ENCODE measurements around the gene SLC12A1.

The SLC12A1 gene

DNA sequence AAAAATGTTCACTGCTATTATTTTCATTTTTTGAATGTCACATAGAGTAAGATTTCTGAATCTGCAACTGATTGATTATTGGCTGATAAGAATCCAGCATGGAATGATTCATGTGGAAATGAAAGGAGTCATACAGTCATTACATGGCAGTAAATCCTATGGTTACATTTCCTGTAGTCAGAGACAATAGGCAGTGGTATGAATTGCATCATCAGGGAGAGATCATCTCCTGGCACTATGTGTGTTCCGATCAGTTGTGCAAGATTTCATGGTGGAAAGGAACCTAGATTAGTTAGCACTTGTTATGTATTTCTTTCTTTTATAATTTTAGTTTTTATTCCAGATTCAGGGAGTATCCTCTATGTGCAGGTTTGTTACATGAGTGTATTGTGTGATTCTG, 38.8 kb downstream of the SLC12A1 start:
- DNase-seq, result no peak

DNA sequence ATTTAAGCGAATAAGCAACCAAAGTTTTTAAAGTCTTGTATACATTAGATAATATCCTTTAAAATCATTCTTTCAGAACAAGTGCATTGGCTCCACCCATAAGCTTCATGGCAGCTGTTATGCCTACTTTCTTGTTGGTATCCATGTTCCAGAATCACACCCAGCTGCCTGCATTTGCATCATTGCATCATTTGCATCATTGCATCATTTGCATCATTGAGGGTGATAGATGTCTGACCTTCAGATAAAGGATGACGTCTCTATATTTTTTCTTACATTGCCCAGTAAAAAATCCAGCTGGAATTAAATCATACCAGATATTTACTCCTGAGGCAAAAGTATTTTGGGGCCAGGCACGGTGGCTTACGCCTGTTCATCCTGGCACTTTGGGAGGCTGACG, 42.3 kb downstream of the SLC12A1 start:
- no peak for DNase-seq

DNA sequence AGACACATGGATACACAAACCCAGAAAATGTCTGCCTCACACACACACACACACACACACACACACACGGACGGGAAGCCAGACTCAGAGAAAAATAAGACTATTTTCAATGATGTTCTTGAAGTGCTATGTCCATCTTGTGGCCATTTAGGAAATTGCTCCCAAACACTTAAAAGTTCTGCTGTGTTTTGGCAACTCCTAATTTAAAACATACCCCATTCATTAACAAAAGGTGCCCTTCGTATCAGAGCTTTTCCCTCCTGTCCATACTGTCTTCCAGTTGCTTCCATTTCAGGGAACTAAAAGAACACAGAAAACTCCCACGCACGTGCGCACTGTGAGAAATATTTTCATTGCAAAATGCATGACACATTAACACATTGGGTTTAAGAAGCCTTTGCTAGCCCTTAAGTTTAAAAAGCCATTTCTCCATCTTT, 44.6 kb downstream of the SLC12A1 start:
- DNase-seq, result no peak

DNA sequence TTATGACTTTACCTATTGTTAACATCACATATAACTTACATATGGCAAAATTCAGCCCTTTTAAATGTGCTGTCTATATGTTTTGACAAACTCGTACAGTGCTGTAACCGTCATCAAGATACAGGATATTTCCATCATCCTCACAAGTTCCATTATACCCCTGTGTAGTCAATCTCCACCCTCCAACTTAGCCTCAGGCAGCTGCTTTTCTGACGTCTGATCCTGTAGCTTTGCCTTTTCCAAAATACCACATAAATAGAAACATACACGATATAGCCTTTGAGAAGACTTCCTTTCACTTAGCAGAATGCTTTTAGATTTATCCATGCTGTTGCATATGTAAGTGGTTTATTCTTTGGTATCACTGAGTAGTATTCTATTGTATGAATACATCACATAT, 47.1 kb downstream of the SLC12A1 start:
- no peak for DNase-seq

DNA sequence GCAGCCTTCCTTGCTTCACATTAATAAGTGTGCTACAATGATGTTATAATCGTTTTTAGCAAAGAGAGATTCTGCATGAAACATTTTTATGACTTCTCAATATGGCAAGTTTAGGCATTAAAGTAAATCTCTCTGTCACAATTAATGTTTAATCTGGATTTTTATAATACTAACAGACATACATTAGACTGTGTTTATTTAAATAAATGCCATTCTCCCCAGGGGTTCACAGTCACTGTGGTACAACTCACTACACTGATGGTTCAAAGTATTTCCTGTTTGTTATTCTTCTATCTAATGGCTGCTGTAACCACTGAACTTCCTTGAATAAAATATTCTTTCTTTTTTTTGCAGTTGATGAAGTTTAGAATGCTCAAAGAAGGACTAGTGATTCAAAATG, 59.0 kb downstream of the SLC12A1 start:
- no peak for DNase-seq

DNA sequence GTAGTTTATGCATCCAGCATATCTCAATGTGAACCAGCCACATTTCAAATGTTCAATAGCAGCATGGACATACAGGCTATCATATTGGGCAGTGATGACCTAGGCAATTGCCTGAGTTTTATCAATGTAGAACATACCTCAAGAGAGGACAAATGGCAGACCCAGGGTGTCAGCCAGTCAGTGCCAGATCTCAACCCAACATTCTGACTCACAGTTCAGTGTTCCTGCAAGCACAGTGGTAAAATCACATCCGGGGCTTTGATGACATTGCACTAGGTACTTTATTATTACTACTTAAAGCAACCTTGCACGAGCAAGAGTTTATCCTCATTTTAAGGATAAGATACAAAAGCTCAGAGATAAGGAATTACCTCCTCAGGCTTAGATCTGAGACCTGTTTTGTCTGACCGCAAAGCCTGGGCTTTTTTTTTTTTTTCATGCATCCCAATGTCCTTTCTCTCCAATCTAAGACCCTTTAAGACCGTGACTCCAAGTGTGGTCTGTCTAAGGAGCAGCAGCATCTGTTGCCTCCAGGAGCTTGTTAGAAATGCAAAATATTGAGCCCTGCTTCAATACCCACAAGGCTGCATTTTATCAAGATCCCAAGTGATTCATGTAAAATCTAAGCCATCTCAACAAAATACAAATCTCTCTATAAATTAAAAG, 60.1 kb downstream of the SLC12A1 start:
- no peak for DNase-seq

DNA sequence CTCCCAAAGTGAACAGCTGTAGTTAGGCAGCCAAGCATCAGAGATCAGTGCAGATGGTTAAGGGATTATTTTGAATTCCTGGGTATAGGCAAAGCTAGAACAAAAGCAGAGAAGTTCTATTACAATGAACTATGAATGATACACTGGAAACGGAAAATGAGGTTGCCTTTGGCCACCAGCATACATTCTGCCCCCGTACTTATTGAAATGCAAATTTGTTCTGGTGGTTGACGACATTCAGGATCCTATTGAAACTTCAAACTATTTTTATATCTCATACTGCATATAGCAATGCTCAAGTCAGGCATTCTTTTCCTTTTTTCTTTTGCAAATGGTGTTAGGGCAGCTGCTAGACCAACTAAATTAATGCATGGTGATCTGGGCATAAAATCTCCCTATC, 61.7 kb downstream of the SLC12A1 start:
- DNase-seq, result no peak

DNA sequence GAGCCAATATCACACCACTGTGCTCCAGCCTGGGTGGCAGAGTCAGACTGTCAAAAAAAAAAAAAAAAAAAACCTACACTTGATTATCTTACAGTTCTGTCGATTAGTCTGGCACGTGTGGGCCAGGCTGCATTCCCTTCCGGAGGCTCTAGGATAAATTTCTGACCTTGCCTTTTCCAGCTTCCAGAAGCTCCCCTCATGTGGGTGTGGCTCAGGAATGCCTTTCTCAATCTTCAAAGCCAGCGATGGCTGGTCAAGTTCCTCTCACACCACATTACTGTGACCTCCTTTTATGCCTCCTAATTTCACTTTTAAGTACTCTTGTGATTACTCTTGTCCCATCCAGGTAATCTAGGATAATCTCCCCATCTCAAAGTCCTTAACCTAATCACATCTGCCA, 66.9 kb downstream of the SLC12A1 start:
- no peak for DNase-seq

DNA sequence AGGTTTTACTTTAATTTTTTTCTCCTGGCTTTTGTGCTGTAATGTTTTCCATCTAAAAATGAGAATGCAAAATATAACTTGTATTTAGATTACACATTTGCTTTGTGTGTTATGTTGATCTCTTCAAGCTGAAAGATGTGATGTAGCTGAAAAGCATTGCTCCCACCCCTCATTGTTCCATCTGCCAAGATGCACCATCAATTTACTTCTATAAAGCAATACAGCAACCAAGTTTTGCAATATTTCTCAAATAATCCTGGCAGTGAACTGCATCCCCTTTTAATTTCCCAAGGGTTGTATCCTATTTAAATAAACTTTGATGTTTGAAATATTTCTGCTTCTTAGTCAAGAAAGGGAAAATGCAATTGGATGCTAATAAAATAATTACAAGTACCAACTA, 72.6 kb downstream of the SLC12A1 start:
- no peak for DNase-seq

DNA sequence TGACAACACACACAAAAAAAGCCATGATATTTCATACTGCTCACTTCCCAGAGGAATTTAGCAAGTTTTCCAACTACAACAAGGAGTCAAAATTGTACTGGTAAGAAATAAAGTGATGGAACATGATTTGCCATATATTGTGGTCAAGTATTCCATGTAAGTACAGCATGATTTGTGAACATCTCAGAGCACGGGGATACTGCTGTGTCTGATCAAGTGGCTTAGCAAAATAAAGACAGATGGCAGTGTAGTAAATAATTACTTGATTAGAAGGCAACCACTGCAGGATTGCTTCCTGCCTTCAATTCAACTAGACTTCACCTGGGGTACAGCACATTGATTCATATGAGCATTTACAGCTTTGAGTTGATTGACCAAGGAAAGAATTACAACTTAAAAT, 73.5 kb downstream of the SLC12A1 start:
- DNase-seq, result no peak

DNA sequence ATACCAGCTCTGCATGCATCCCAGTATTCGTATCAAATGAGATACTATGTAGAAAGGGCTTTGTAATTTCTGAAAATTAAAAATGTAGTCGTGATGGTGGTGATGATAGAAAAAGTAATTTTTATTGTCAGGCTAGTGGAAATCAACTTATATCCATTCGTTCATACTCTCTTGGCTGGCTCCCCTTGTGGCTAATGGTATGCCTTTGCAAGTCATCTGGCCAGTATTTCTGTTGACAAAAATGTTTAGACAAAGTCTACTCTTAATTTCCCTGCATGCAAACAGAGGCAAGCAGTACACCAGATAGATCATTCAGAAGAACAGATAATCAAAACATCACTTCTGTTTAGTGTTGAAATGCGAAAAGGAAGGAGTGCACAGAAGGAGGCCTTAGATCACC, 75.6 kb downstream of the SLC12A1 start:
- DNase-seq, result no peak

DNA sequence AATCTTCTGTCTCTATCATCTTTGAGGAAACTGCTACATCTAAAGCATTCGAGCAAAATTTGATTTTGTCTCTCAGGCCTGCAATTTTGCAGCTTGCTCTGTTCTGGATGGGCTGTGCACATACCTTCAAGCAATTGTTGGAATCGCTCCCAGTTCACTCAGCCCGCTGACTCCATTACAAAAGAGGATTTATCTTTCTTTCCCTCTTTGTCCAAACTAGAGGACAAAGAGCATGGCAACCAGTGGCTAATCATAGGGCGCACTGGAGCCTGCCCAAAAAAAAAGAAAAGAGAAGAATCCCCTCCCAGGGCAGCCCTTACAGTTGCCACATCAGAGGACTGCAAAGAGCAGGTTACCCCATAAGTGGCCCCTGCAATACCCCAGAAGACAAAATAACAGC, 76.1 kb downstream of the SLC12A1 start:
- DNase-seq, result no peak

DNA sequence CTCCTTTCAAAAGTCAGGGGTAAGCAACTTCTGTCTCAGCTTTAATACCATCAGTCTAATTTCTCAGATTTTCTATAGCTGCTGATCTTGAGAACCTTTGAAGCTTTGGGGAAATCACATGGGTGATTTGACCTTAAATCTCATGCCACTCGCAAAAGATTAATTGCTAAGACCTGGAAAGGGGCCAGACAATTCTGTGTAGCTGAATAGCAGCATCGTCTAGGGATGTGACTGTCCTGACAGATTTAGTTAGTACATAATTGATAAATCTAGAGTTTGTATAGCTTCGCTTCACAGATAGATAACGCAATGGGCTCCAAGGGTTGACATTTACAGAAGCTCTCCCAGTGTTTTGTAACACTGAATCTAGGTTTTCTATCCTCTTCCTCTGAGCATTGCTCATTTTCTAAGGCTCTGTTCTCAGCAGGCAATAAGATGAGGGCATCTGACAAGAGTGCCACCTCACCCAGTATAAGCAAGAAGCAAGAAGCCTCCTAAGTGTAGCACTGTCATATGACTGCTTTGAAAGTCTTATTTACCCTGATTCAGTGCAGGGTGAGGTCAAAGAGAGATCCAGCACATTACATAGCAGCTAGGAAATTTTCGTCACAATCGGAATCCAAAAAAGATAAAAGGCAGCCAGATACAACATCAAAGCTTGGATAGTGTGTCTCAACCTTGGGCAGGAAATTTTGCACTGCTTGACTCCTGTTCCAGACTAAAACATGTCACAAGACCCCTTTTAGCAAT, 77.5 kb downstream of the SLC12A1 start:
- no peak for DNase-seq

DNA sequence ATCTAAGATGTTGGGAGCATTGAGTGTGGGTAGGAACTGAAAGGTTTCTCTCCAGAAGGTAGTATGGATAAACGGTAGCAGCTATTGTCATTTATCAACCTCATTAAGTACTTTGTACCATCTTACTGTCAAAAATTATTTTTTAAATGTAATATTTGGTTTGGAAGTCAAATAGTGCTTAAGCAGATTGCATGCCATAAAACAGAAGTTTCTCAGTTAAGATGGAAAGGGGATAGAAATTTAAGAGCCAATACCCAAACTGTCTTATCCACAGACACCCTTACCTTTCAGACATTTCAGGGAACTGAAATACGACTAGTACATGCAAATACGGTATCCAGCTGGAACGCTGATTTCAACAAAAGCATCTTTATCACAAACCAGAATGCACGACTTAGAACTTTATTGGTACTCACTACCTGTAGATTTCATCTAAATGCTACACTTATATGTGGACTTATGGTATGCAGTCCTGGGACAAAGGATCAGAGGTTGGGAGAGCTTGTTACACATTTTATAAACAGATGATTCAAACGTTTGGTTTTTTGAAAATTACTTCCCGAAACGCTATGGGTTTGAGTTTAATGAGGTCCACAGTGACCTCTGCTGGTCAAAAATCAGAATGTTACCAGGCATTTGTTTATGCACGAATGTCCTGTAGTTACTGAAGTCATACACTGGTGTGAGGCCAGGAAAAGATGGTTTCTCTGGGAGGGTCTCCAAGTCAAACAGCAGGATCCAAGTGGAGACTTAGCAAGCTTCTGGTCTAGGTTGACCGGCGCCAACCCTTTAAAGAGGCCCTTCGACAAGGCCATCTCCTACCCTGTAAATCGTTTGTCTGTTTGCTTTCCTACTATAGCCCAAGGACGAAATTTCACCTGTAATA, 79.5 kb downstream of the SLC12A1 start:
- DNase-seq, result peak; percentile 22 to 42

DNA sequence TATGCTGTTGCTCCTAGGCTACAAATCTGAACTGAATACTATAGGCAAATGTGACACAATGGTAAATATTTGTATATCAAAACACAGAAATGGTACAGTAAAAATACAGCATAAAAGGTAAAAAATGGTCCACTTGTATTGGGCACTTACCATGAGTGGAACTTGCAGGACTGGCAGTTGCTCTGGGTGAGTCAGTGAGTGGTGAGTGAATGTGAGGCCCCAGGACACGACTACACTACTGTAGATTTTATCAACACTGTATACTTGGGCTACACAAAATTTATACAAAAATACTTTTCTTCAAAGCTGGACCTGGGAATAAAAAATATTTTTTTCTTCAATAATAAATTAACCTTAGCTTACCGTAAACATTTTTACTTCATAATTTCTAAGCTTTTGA, 83.5 kb downstream of the SLC12A1 start:
- DNase-seq, result no peak

DNA sequence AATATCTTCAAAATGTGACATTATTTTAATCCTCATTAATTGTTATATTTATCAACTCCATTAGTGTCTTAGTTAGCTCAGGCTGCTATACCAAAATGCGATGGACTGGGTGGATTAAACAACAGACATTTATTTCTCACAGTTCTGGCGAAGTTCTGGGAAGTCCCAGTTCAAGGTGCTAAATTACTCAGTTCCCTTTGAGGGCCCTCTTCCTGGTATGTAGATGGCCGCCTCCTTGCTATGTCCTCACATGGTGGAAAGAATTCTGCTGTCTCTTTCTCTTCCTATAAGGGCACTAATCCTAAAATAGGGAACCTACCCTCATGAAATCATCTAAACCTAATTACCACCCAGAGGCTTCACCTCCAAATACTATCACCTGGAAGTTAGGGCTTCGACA, 86.4 kb downstream of the SLC12A1 start:
- DNase-seq, result no peak

DNA sequence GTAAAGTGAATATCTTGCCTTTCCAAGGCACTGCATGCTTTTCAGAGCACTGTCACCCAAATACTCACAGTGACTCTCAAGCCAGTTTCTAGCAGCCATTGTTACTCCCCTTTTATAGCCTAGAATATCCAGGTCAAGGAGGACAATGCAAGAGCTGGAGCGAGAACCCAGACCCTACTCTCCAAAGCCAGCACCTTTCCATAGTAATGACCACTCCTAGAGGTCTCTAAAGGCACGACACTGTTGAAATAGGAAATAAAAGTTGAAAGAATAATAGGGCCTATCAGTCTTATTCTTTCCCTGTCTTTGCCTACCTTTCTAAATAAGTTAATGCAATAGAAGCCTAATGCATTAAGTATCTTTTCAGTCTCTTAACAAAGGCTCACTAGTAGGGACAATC, 91.6 kb downstream of the SLC12A1 start:
- DNase-seq, result no peak

DNA sequence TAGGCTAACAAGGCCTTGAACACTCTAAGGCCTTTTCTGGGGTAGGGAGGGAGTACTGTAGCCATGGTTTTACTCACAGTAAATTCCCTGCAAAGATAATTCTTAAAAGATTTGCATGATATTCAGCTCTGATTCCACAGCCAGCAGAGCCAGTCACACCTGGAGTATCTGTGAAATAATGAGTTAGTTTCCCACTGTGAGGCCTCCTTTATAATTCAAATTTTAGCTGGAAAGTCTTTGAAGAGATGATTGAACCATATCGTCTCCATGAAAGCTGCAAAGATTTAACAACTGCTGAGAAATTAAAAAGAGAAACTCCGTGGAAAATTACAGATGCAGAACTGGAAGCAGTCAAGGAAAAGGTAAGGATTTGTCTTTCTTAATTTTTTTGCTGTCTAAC, 92.8 kb downstream of the SLC12A1 start:
- no peak for DNase-seq

DNA sequence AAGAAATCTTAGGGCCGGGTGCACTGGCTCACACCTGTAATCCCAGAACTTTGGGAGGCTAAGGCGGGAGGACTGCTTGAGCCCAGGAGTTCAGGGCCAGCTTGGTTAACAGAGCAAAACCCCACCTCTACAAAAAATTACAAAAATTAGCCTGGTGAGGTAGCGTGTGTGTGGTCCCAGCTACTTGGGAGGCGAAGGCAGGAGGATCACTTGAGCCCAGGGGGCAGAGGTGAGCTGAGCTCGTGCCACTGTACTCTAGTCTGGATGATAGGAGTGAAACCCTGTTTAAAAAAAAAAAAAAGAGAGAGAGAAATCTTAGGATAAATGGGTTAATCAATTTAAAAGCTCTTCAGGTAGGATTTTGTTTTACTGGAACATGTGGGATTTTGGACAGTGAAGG, 93.9 kb downstream of the SLC12A1 start:
- DNase-seq, result no peak

DNA sequence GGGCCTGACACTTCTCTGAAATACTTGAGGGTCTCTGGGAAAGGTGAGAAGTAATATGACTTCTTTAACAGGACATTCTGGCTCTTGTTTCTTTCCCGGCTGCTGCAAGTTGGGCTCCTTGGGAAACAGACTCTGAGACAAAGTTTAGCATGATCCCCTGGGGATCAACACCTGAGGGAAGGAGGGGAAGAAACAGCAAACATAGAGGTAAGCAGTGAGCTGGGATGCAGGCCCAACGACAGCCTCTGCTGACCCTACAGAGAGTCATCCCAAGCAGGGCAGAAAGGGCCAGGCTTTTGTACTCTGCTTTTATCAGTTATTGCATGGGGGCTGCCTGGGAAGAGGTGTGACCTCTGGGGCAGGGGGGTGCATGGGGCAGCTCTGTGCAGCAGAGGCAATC, 98.3 kb downstream of the SLC12A1 start:
- DNase-seq, result no peak

DNA sequence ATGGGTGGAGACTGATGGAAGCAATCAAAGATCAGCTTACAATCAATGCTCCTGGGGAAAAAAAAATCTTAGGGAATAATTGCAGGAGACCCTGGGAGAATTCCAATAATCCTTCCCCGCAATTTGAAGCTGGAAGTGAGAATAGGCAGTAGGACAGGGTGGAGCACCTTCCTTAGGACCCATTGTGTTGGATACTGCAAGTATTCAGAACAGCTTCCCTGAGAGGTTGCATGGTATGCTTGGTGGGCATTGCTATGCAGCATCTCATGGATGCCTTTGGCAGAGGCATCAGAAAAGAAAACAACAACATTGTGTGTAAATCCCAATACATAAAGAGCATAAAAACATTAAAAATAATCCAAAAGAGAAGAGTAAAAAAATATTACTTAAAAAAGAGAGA, 100.5 kb downstream of the SLC12A1 start:
- DNase-seq, result no peak

DNA sequence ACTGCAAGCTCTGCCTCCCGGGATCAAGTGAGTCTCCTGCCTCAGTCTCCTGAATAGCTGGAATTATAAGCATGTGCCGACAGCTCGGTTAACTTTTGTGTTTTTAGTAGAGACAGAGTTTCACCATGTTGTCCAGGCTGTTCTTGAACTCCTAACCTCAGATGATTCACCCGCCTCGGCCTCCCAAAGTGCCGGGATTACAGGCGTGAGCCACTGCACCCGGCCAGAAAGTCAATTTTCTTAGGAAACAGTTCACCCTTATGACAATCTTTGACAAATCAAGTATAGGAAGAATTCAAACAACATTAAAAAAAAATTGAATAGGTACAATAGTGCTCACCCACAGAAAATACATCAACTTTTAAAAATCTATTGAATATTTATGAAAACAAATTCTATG, 101.5 kb downstream of the SLC12A1 start:
- DNase-seq, result no peak

DNA sequence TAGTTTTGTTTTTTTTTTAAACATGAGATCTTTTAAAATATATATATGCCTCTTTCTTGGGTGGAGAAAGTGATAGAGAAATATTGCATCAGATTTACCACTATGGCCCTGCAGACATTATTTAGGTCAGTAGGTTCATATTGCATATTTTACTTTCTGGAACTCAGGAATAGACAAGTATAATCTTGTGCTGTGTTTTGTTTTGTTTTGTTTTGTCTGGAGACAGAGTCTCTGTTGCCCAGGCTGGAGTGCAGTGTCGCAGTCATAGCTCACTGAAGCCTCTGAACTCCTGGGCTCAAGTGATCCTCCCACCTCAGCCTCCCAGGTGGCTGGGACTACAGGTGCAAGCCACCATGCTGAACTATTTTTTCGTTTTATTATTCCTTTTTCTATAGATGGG, 103.6 kb downstream of the SLC12A1 start:
- no peak for DNase-seq

DNA sequence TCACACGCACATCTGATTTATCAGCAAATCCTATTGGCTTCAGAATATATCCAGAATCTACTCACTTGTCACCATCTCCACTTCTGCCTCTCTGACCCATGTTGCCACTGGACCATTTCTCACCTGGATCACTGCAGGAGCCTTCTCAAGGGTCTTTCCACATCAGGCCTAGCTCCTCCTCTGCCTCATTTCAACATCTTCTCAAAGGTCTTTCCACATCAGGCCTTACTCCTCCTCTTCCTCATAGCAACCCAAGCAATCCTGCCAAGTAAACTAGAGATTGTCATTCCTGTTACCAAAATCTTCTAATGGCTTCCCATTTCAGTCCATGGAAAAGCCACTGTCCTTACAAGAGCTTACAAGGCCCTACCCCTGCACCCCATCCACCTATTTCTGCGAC, 107.1 kb downstream of the SLC12A1 start:
- no peak for DNase-seq

Data from activated T-cell treated with anti-CD3 and anti-CD28 coated beads, Interleukin-2, amount 50 U/mL, for 48 hours (primary cell).